Heart right ventricle (tissue), 16 donors: ENCODE results near the gene ATP11A. TPM values are rescaled to one million over a fixed set of nuclear protein-coding genes. Genes with fewer than 3 reads are reported as not detected.

Source experiments
- ATAC-seq, 8 donors: fragments of 200-7000 bp; cut with Tn5 transposase; one replicate each; pipeline ENCODE4 v1.9.1; 2020; ENCODE audit warnings: mild to moderate bottlenecking in 8 of 8, moderate library complexity in 8 of 8, moderate number of reproducible peaks in 1 of 8
- DNase-seq, 2 donors: peaks; one replicate each; pipeline ENCODE4 v3.0.0-alpha.2; 2020
- H3K27ac ChIP-seq, 10 donors: fragments of 200-600 bp; sonication (generic) in 2 of 10; one replicate each; pipeline versions ENCODE4 v1.5.0 to v1.8.0; 2020 to 2022; ENCODE audit warnings: mild to moderate bottlenecking in 3 of 10
- H3K27me3 ChIP-seq, 7 donors: fragments of 200-600 bp; one replicate each; pipeline ENCODE4 v1.8.0; 2021 to 2022; ENCODE audit warnings: mild to moderate bottlenecking in 2 of 7
- H3K36me3 ChIP-seq, 9 donors: fragments of 200-600 bp; sonication (generic) in 1 of 9; one replicate each; pipeline versions ENCODE4 v1.5.0 to v1.8.0; 2020 to 2022; ENCODE audit warnings: mild to moderate bottlenecking in 2 of 9
- H3K4me1 ChIP-seq, 9 donors: fragments of 200-600 bp; sonication (generic) in 1 of 9; one replicate each; pipeline versions ENCODE4 v1.5.0 to v1.8.0; 2020 to 2022; ENCODE audit warnings: mild to moderate bottlenecking in 4 of 9
- H3K4me3 ChIP-seq, 10 donors: fragments of 200-600 bp; sonication (generic) in 2 of 10; one replicate each; pipeline versions ENCODE4 v1.5.0 to v1.8.0; 2020 to 2022; ENCODE audit warnings: mild to moderate bottlenecking in 7 of 10, moderate library complexity in 2 of 10
- H3K9me3 ChIP-seq, 11 donors: fragments of 200-600 bp in 10 of 11; sonication (generic) in 2 of 11; one replicate each; pipeline versions ENCODE4 v1.5.0 to v1.8.0; 2013 to 2022; ENCODE audit warnings: mild to moderate bottlenecking in 2 of 11, control low read depth in 1 of 11, moderate library complexity in 1 of 11
- CTCF ChIP-seq, 9 donors: fragments of 200-600 bp; sonication (generic) in 2 of 9; IDR thresholded peaks; one replicate each; pipeline versions ENCODE4 v1.5.0 to v1.8.0; 2021 to 2022; ENCODE audit warnings: antibody characterized with exemption in 9 of 9, mild to moderate bottlenecking in 5 of 9, moderate library complexity in 1 of 9
- WGBS, 2 donors: extraction: QIAGEN DNeasy Blood & Tissue Kit; methylation state at CpG; one replicate each; pipeline ENCODE4 v1.1.7; 2013; ENCODE audit warnings: inconsistent platforms in 1 of 2; 5-methylcytosine and 5-hydroxymethylcytosine counted together
- intact Hi-C, 10 donors: fragments of 100-400 bp; cut with DNase I; formaldehyde crosslinking; loops; one replicate each; pipeline versions ENCODE4 v1.11.1 to v1.14.2; 2022
- polyA plus RNA-seq, 2 donors: library from polyadenylated mRNA; stranded (reverse); fragments of 200-250 nt; gene quantifications; one replicate each; pipeline ENCODE4 v1.2.3, GENCODE V29; 2013
- total RNA-seq, 10 donors: library from RNA; stranded (reverse); fragmentation: NEBNext Ultra II Directional in 3 of 10; extraction: Animal tissue kit (Norgen Biotek cat#: 25700) in 3 of 10; gene quantifications; one replicate each; pipeline versions ENCODE4 v1.2.1 to v1.2.4, GENCODE V29; 2021 to 2023
- donor health status: Arrhythmogenic right ventricular cardiomyopathy.
- donor health status: ischemic (EF 13 %, LVEDD 7.1; RV severe dilation, severe dysfunction).
- donor health status: healthy with polysubstance abuse.
- donor health status: DM: no; HTN: yes; CAD: no.
- donor health status: DM: no; HTN: no; CAD: no.
- donor health status: ischemic (EF 25% LVEDD 6.9; RV normal size, moderate dysfunction).
- donor health status: ischemic (EF 25% LVEDD 5.7; RV mildly dilated, moderate dysfunction).
- donor health status: healthy.
- donor health status: DM: yes; HTN: yes; CAD: no.
- donor health status: Ischemic cardiomyopathy.
- donor health status: ischemic (EF 35%, LVEDD 5.7; RV mildly dilated, moderate dysfunction).
- donor health status: nonischemic (EF 11% LVEDD 7.7; RV severe dilation, severe dysfunction).
- donor health status: DM: yes; HTN: yes; CAD: no.
- donor health status: PGD.
- donor health status: ischemic (EF 29% LVEDD 5.4; RV normal size, mild dysfunction).
- donor health status: nonischemic (EF 23%, LVEDD 6.1; RV moderate dilation, normal function).

The ATP11A gene
- total and polyA plus RNA-seq, 12 donors, result 20.0 to 164 (median 107) TPM

GRCh38 chr13:112904436-112904960, 214.7 kb downstream of the ATP11A start:
- Histone ChIP-seq H3K4me1 (no peaks in the 10 kb centered on the region), H3K9me3 (peaks cover 0 to 19% (median 0%) of the 10 kb centered on the region in 11 donors), H3K4me3 (no peak overlapping the region), H3K27me3 (peaks cover 0 to 12% (median 0%) of the 10 kb centered on the region in 7 donors), H3K27ac (no peak overlapping the region), H3K36me3 (no peaks in the 10 kb centered on the region)
- intact Hi-C loops, result no loop called here
- no peak for ATAC-seq
- TF ChIP-seq CTCF (IDR thresholded peaks at IDR 0.05), result no peak
- WGBS, 2 donors, result 95 to 96% methylated on average over 13 of the region's 13 CpGs
- DNase-seq, result no peak

- TF ChIP-seq CTCF (IDR thresholded peaks at IDR 0.05), result no peak
- intact Hi-C loops, result no loop called here
- Histone ChIP-seq H3K9me3 (peaks cover 0 to 19% (median 0%) of the 10 kb centered on the region in 11 donors), H3K36me3 (no peaks in the 10 kb centered on the region), H3K4me3 (no peak overlapping the region), H3K27me3 (peaks cover 0 to 15% (median 2%) of the 10 kb centered on the region in 7 donors), H3K4me1 (no peaks in the 10 kb centered on the region), H3K27ac (no peak overlapping the region)
- 95 to 98% methylated on average over 9 of the region's 9 CpGs for WGBS, 2 donors
- DNase-seq, result no peak
- ATAC-seq, result no peak
These were observed 215.2 kb downstream of the ATP11A start for GRCh38 chr13:112905086-112905485.

- ATAC-seq, result no peak
- H3K27me3 ChIP-seq, result peaks cover 0 to 19% (median 5%) of the 10 kb centered on the region in 7 donors
- 92 to 94% methylated on average over 5 of the region's 5 CpGs for WGBS, 2 donors
- no peak overlapping the region for H3K4me3 ChIP-seq
- no peak for DNase-seq
- no peak overlapping the region for H3K27ac ChIP-seq
- H3K4me1 ChIP-seq, result no peaks in the 10 kb centered on the region
- H3K36me3 ChIP-seq, result no peaks in the 10 kb centered on the region
- intact Hi-C loops, result no loop called here
- TF ChIP-seq CTCF (IDR thresholded peaks at IDR 0.05), result no peak
- peaks cover 0 to 19% (median 0%) of the 10 kb centered on the region in 11 donors for H3K9me3 ChIP-seq
These were observed 215.8 kb downstream of the ATP11A start for GRCh38 chr13:112905619-112905989.

GRCh38 chr13:112905990-112906641, 216.3 kb downstream of the ATP11A start:
- intact Hi-C loops, result no loop called here
- H3K27ac ChIP-seq, result no peak overlapping the region
- no peak for DNase-seq
- TF ChIP-seq CTCF (IDR thresholded peaks at IDR 0.05), result no peak
- 87 to 89% methylated on average over 20 of the region's 20 CpGs for WGBS, 2 donors
- no peaks in the 10 kb centered on the region for H3K4me1 ChIP-seq
- H3K36me3 ChIP-seq, result no peaks in the 10 kb centered on the region
- no peak overlapping the region for H3K4me3 ChIP-seq
- H3K27me3 ChIP-seq, result peaks cover 0 to 24% (median 9%) of the 10 kb centered on the region in 7 donors
- ATAC-seq, result no peak
- peaks cover 0 to 19% (median 0%) of the 10 kb centered on the region in 11 donors for H3K9me3 ChIP-seq
